Endothelial cell of umbilical vein (primary cell): ENCODE results near the gene PXMP4. TPM values are rescaled to one million over a fixed set of nuclear protein-coding genes. Genes with fewer than 3 reads are reported as not detected.

Source experiments
- BruUV-seq: library from RNA; stranded (reverse); fragments of 400-500 nt; replicated peaks from 2 replicates; lab custom pipeline; 2021; lab: Mats Ljungman, UMichigan
- CTCF ChIA-PET: fragments of 300-600, 350-600 bp; sonication (Branson Sonifier 250); formaldehyde crosslinking; loops from one replicate; lab custom pipeline; 2021; ENCODE audit warnings: antibody characterized with exemption, inconsistent platforms; lab: Charles Lee
- POLR2A ChIA-PET: fragments of 300-600, 350-600 bp; sonication (Branson Sonifier 250); formaldehyde crosslinking; loops from one replicate; lab custom pipeline; 2021; ENCODE audit warnings: antibody characterized with exemption, inconsistent platforms; lab: Charles Lee
- DNase-seq: peaks from one replicate; pipeline ENCODE4 v3.0.0-alpha.2; 2011; ENCODE audit warnings: low read depth, low spot score
- FAIRE-seq: peaks from 2 replicates; lab custom pipeline; 2011; peaks lifted over from hg19 to GRCh38; lab: Jason Lieb, UNC
- H2AFZ ChIP-seq: 2 replicates; pipeline ENCODE4 v1.6.0; 2012; ENCODE audit warnings: low read depth, low read length, control low read depth, inconsistent platforms
- H3K27ac ChIP-seq: 2 replicates; pipeline ENCODE4 v1.5.1; 2011; ENCODE audit warnings: low read depth, mild to moderate bottlenecking, control low read depth, low read length, moderate library complexity; ENCODE audit not compliant: insufficient read depth
- H3K27me3 ChIP-seq, 2 experiments: 2 replicates each; pipeline versions ENCODE4 v1.6.0 to v1.6.1; 2011; ENCODE audit warnings: low read length in 2 of 2, mixed read lengths in 1 of 2; ENCODE audit not compliant: control insufficient read depth in 2 of 2, insufficient read depth in 2 of 2
- H3K36me3 ChIP-seq, 2 experiments: 2 replicates in 1 of 2; 3 replicates in 1 of 2; pipeline ENCODE4 v1.5.1; 2011; ENCODE audit warnings: low read length in 2 of 2, mild to moderate bottlenecking in 1 of 2, moderate library complexity in 1 of 2; ENCODE audit not compliant: control insufficient read depth in 2 of 2, insufficient read depth in 2 of 2; ENCODE audit errors: extremely low read depth in 1 of 2
- H3K4me1 ChIP-seq: 3 replicates; pipeline ENCODE4 v1.5.1; 2011; ENCODE audit warnings: mild to moderate bottlenecking, low read length; ENCODE audit not compliant: control insufficient read depth, insufficient read depth; ENCODE audit errors: extremely low read depth
- H3K4me2 ChIP-seq: 2 replicates; pipeline ENCODE4 v1.6.1; 2011; ENCODE audit warnings: low read length, control low read depth, mixed read lengths; ENCODE audit not compliant: insufficient read depth
- H3K4me3 ChIP-seq, 3 experiments: fragments of 200-600 bp in 1 of 3; sonication (generic), shearing (Covaris generic) in 1 of 3; replicated peaks in 1 of 3; 2 replicates each; pipeline ENCODE4 v1.5.1; 2011 to 2016; ENCODE audit warnings: control low read depth in 3 of 3, low read length in 3 of 3, mild to moderate bottlenecking in 2 of 3, inconsistent platforms in 1 of 3, low read depth in 1 of 3, moderate library complexity in 1 of 3; ENCODE audit not compliant: insufficient read depth in 1 of 3
- H3K79me2 ChIP-seq: 2 replicates; pipeline ENCODE4 v1.6.0; 2012; ENCODE audit warnings: low read length, inconsistent platforms; ENCODE audit not compliant: control insufficient read depth, insufficient read depth
- H3K9ac ChIP-seq: replicated peaks from 2 replicates; pipeline ENCODE3; 2011; ENCODE audit warnings: low read length, control low read depth; ENCODE audit not compliant: insufficient read depth; ENCODE audit errors: extremely low read depth
- H3K9me1 ChIP-seq: replicated peaks from 3 replicates; pipeline ENCODE4 v1.6.0; 2011; ENCODE audit warnings: mild to moderate bottlenecking, low read length; ENCODE audit not compliant: control insufficient read depth, insufficient read depth; ENCODE audit errors: extremely low read depth
- H3K9me3 ChIP-seq: replicated peaks from 2 replicates; pipeline ENCODE4 v1.5.1; 2012; ENCODE audit warnings: low read length, inconsistent platforms; ENCODE audit not compliant: control insufficient read depth, insufficient read depth
- H4K20me1 ChIP-seq: replicated peaks from 2 replicates; pipeline ENCODE3; 2011; ENCODE audit warnings: mild to moderate bottlenecking, low read length; ENCODE audit not compliant: control insufficient read depth, insufficient read depth; ENCODE audit errors: extremely low read depth
- CTCF ChIP-seq, 2 donors: IDR thresholded peaks; 1 replicate in 1 of 2; 2 replicates in 1 of 2; pipeline ENCODE4 v1.5.1; 2011; ENCODE audit warnings: low read length in 2 of 2, mild to moderate bottlenecking in 2 of 2, moderate library complexity in 2 of 2, control low read depth in 1 of 2, inconsistent platforms in 1 of 2, low read depth in 1 of 2; ENCODE audit not compliant: insufficient read depth in 1 of 2; ENCODE audit errors: extremely low read depth in 1 of 2
- EZH2 ChIP-seq: IDR thresholded peaks from 2 replicates; pipeline ENCODE4 v1.6.1; 2012; ENCODE audit warnings: borderline replicate concordance, low read depth, mild to moderate bottlenecking, moderate library complexity, low read length, inconsistent platforms; ENCODE audit not compliant: severe bottlenecking
- FOS ChIP-seq: IDR thresholded peaks from 2 replicates; pipeline ENCODE4 v1.6.1; 2011; ENCODE audit warnings: mild to moderate bottlenecking, low read length, moderate library complexity, borderline replicate concordance; ENCODE audit not compliant: insufficient read depth
- GATA2 ChIP-seq: IDR thresholded peaks from 2 replicates; pipeline ENCODE4 v1.7.0; 2011; ENCODE audit warnings: low read depth, mild to moderate bottlenecking, moderate library complexity, mixed read lengths, low read length; ENCODE audit not compliant: insufficient read length, insufficient read depth
- JUN ChIP-seq: IDR thresholded peaks from 2 replicates; pipeline ENCODE4 v1.6.1; 2011; ENCODE audit warnings: borderline replicate concordance, low read depth; ENCODE audit not compliant: insufficient read length, insufficient read depth
- MAX ChIP-seq: IDR thresholded peaks from 2 replicates; pipeline ENCODE4 v1.6.1; 2011; ENCODE audit not compliant: insufficient read depth, insufficient read length
- MYC ChIP-seq: IDR thresholded peaks from one replicate; pipeline ENCODE4 v1.6.1; 2011; ENCODE audit warnings: mild to moderate bottlenecking, low read depth, low read length
- POLR2A ChIP-seq: IDR thresholded peaks from 2 replicates; pipeline ENCODE4 v1.6.1; 2012; ENCODE audit warnings: low read depth, mild to moderate bottlenecking, control low read depth, low read length
- POLR2AphosphoS5 ChIP-seq: IDR thresholded peaks from 2 replicates; pipeline ENCODE4 v1.6.1; 2012; ENCODE audit warnings: low read depth, mild to moderate bottlenecking, control low read depth, low read length, moderate library complexity; ENCODE audit not compliant: insufficient read depth
- dilution Hi-C: fragments of 300-500 bp; cut with MboI; formaldehyde crosslinking; loops from one replicate; pipeline ENCODE4 v1.15.0; 2019; ENCODE audit warnings: low sequenced_read_pairs; ENCODE audit not compliant: extremely low pct_ligation_motif_present
- intact Hi-C: fragments of 100-400 bp; cut with micrococcal nuclease; formaldehyde crosslinking; loops from one replicate; pipeline ENCODE4 v1.10.0; 2022
- polyA plus RNA-seq, 4 experiments: library from polyadenylated mRNA; depleted of rRNA in 3 of 4; stranded (reverse) in 3 of 4; unstranded in 1 of 4; fragments of >200 nt; gene quantifications; 2 replicates each; pipeline versions ENCODE4 v1.2.1 to v1.2.3, GENCODE V29; 2011 to 2012; ENCODE audit warnings: missing spikeins in 1 of 4
- total RNA-seq: library from RNA; stranded (reverse); gene quantifications from 2 replicates; pipeline ENCODE4 v1.2.3, GENCODE V29; 2021

PXMP4 gene
- total and polyA plus RNA-seq, 2 donors (not counting 3 experiments of a cell fraction or from before 2014, with no cell fraction given), result 6.9 to 8.5 TPM

GRCh38 chr20:33696448-33696847 lies 23.7 kb downstream of the PXMP4 start:
- no peak overlapping the region for H3K4me2 ChIP-seq
- FAIRE-seq, result no peak

More at GRCh38 chr20:33696448-33696847, 23.7 kb downstream of the PXMP4 start:
- no peak for DNase-seq
- BruUV-seq, result no TSS peak
- Histone ChIP-seq H3K9me3 (no peaks in the 10 kb centered on the region), H2AFZ (no peak overlapping the region), H4K20me1 (no peaks in the 10 kb centered on the region), H3K79me2 (no peaks in the 10 kb centered on the region), H3K27me3 (no peaks in the 10 kb centered on the region), H3K4me1 (no peaks in the 10 kb centered on the region), H3K9ac (no peak overlapping the region), H3K4me3 (no peak overlapping the region), H3K27ac (no peak overlapping the region), H3K36me3 (no peaks in the 10 kb centered on the region), H3K9me1 (no peaks in the 10 kb centered on the region)
- TF ChIP-seq MAX, result no peak
- TF ChIP-seq POLR2AphosphoS5, result no peak
- no peak for TF ChIP-seq FOS
- no peak for TF ChIP-seq EZH2
- TF ChIP-seq GATA2, result no peak
- TF ChIP-seq CTCF (IDR thresholded peaks at IDR 0.05; ENCODE audit: extremely low read depth in 1 of 2, insufficient read depth in 1 of 2, low read depth in 1 of 2, low read length in 2 of 2), result no peak
- TF ChIP-seq POLR2A, result no peak
- TF ChIP-seq JUN, result no peak
- no peak for TF ChIP-seq MYC
- ChIA-PET POLR2A (no interaction called here), CTCF (no interaction called here)
- intact Hi-C loops, result no loop called here
- dilution Hi-C loops, result no loop called here
